Trophoblast cell (in vitro differentiated cells and primary cell): ENCODE measurements around the gene TRPM8.
"Not testable (repeated sequence)": the region's sequence is repeated elsewhere in the genome, so short reads cannot be mapped to it uniquely, and the experiment has no call there.

Experiments
- DNase-seq, 2 donors: peaks; one replicate each; pipeline ENCODE4 v3.0.0-alpha.2; 2016
- H2AFZ ChIP-seq: 2 replicates; pipeline ENCODE4 v1.6.1; 2013; ENCODE audit warnings: low read length, moderate library complexity, mild to moderate bottlenecking; ENCODE audit not compliant: insufficient read depth, poor library complexity
- H2AK5ac ChIP-seq: 2 replicates; pipeline ENCODE4 v1.6.1; 2013; ENCODE audit warnings: mild to moderate bottlenecking, low read length
- H2BK120ac ChIP-seq: 2 replicates; pipeline ENCODE4 v1.6.1; 2013; ENCODE audit warnings: low read length, mild to moderate bottlenecking, moderate library complexity; ENCODE audit not compliant: insufficient read depth, poor library complexity
- H2BK12ac ChIP-seq: 2 replicates; pipeline ENCODE4 v1.6.1; 2013; ENCODE audit warnings: mild to moderate bottlenecking, low read length, moderate library complexity
- H2BK5ac ChIP-seq: 2 replicates; pipeline ENCODE4 v1.6.1; 2013; ENCODE audit warnings: low read length, low read depth, moderate library complexity, mild to moderate bottlenecking; ENCODE audit not compliant: poor library complexity
- H3K14ac ChIP-seq: 2 replicates; pipeline ENCODE4 v1.6.1; 2013; ENCODE audit warnings: mild to moderate bottlenecking, low read length
- H3K18ac ChIP-seq: 2 replicates; pipeline ENCODE4 v1.6.1; 2013; ENCODE audit warnings: mild to moderate bottlenecking, low read length
- H3K23ac ChIP-seq: 2 replicates; pipeline ENCODE4 v1.6.1; 2013; ENCODE audit warnings: low read length
- H3K27ac ChIP-seq: 2 replicates; pipeline ENCODE4 v1.5.1; 2013; ENCODE audit warnings: low read depth, mild to moderate bottlenecking, inconsistent platforms, low read length, moderate library complexity
- H3K27me3 ChIP-seq: 2 replicates; pipeline ENCODE4 v1.6.1; 2013; ENCODE audit warnings: inconsistent platforms, mild to moderate bottlenecking, low read length, moderate library complexity; ENCODE audit not compliant: insufficient read depth
- H3K36me3 ChIP-seq, 2 experiments: 1 replicate in 1 of 2; 2 replicates in 1 of 2; pipeline ENCODE4 v1.6.1; 2013; ENCODE audit warnings: low read length in 2 of 2, mild to moderate bottlenecking in 2 of 2, moderate library complexity in 1 of 2; ENCODE audit not compliant: insufficient read depth in 2 of 2, control insufficient read depth in 1 of 2
- H3K4ac ChIP-seq: 2 replicates; pipeline ENCODE4 v1.6.1; 2013; ENCODE audit warnings: low read depth, mild to moderate bottlenecking, low read length, moderate library complexity
- H3K4me1 ChIP-seq, 2 experiments: 1 replicate in 1 of 2; 2 replicates in 1 of 2; pipeline ENCODE4 v1.6.1; 2013; ENCODE audit warnings: low read length in 2 of 2, mild to moderate bottlenecking in 2 of 2, moderate library complexity in 1 of 2; ENCODE audit not compliant: insufficient read depth in 2 of 2, control insufficient read depth in 1 of 2
- H3K4me2 ChIP-seq: 2 replicates; pipeline ENCODE4 v1.6.1; 2013; ENCODE audit warnings: inconsistent platforms, mild to moderate bottlenecking, low read length, moderate library complexity
- H3K4me3 ChIP-seq: 2 replicates; pipeline ENCODE4 v1.5.1; 2013; ENCODE audit warnings: mild to moderate bottlenecking, low read depth, low read length, inconsistent platforms
- H3K79me1 ChIP-seq: one replicate; pipeline ENCODE4 v1.6.1; 2013; ENCODE audit warnings: low read length
- H3K79me2 ChIP-seq: 2 replicates; pipeline ENCODE4 v1.6.1; 2013; ENCODE audit warnings: low read length, mild to moderate bottlenecking; ENCODE audit not compliant: control insufficient read depth, insufficient read depth, poor library complexity
- H3K9ac ChIP-seq: 2 replicates; pipeline ENCODE4 v1.6.1; 2013; ENCODE audit warnings: mild to moderate bottlenecking, low read length
- H3K9me3 ChIP-seq: 2 replicates; pipeline ENCODE4 v1.6.1; 2013; ENCODE audit warnings: low read depth, mild to moderate bottlenecking, control low read depth, inconsistent platforms, low read length; ENCODE audit not compliant: insufficient read depth
- H4K12ac ChIP-seq: 2 replicates; pipeline ENCODE4 v1.6.1; 2013; ENCODE audit warnings: low read depth, mild to moderate bottlenecking, low read length, moderate library complexity
- H4K8ac ChIP-seq: 2 replicates; pipeline ENCODE4 v1.6.1; 2013; ENCODE audit warnings: low read depth, mild to moderate bottlenecking, low read length, moderate library complexity
- H4K91ac ChIP-seq: one replicate; pipeline ENCODE4 v1.6.1; 2013; ENCODE audit warnings: low read depth, mild to moderate bottlenecking, low read length, moderate library complexity
- WGBS: extraction: QIAGEN DNeasy Blood & Tissue Kit; methylation state at CpG from one replicate; pipeline ENCODE4 v1.1.7; 2013; ENCODE audit warnings: missing lambda C conversion rate; ENCODE audit not compliant: insufficient read length, insufficient coverage; ENCODE audit errors: extremely low coverage; 5-methylcytosine and 5-hydroxymethylcytosine counted together

TRPM8 gene

GRCh38 chr2:233972460-233972859 is 55.3 kb downstream of the TRPM8 start:
- H3K27ac ChIP-seq, H3K36me3 ChIP-seq, H2BK5ac ChIP-seq, H2BK120ac ChIP-seq, H3K79me2 ChIP-seq, H4K91ac ChIP-seq, H3K79me1 ChIP-seq, H3K14ac ChIP-seq, H2BK12ac ChIP-seq, H3K9me3 ChIP-seq, H3K9ac ChIP-seq, H3K4me3 ChIP-seq, H3K18ac ChIP-seq, H3K4ac ChIP-seq, H4K8ac ChIP-seq, H3K4me2 ChIP-seq, H3K23ac ChIP-seq, DNase-seq, H2AFZ ChIP-seq, H3K27me3 ChIP-seq, H2AK5ac ChIP-seq, H4K12ac ChIP-seq: not testable (repeated sequence)
- peaks cover 12 to 13% of the 10 kb centered on the region in 2 experiments for H3K4me1 ChIP-seq
- no CpG with 5 or more reads among the region's 29 CpGs for WGBS

DNA sequence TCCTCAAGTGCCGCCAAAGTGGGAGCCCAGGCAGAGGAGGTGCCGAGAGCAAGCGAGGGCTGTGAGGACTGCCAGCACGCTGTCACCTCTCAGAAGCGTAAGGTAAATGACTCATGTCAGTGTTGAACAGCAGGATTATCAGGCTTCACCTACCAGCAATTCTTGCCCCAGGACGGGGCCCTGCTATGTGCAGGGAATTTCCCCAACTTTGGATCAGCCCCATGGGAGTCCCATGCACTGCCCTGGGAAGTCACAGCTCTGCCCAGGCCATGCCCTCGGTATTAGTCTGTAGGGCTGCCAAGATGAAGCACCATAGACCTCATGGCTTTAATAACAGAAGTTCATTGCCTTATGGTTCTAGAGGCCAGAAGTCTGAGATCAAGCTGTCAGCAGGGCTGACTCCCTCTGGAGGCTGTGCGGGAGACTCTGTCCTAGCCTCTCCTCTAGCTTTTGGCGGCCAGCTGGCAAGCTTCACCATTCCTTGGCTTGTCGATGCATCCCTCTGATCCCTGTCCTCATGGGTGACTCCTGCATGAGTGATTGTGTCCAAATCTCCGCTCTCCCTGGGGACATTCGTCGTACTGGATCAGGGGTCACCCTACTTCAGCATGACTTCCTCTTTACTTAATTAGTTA is 55.9 kb downstream of the TRPM8 start:
- no peak overlapping the region for H3K9ac ChIP-seq
- peak overlapping the region; percentile 25 for H2BK12ac ChIP-seq
- H3K4ac ChIP-seq = no peak overlapping the region
- no peak overlapping the region for H3K23ac ChIP-seq
- H3K18ac ChIP-seq = no peak overlapping the region
- no peaks in the 10 kb centered on the region for H3K79me1 ChIP-seq
- no peak overlapping the region for H2BK5ac ChIP-seq
- peaks cover 4% of the 10 kb centered on the region for H3K9me3 ChIP-seq
- no peaks in the 10 kb centered on the region for H3K79me2 ChIP-seq
- H2BK120ac ChIP-seq = no peak overlapping the region
- no peaks in the 10 kb centered on the region for H3K27me3 ChIP-seq
- peak overlapping the region; percentile 12 for H4K91ac ChIP-seq
- peak; percentile 14 for DNase-seq
- no peak overlapping the region for H3K14ac ChIP-seq
- H2AFZ ChIP-seq = no peak overlapping the region
- no CpG with 5 or more reads among the region's 13 CpGs for WGBS
- H3K36me3 ChIP-seq = no peaks in the 10 kb centered on the region
- H3K4me2 ChIP-seq = no peak overlapping the region
- H3K4me3 ChIP-seq = no peak overlapping the region
- no peak overlapping the region for H4K8ac ChIP-seq
- peaks cover 12 to 13% of the 10 kb centered on the region in 2 experiments for H3K4me1 ChIP-seq
- H3K27ac ChIP-seq = no peak overlapping the region
- H4K12ac ChIP-seq = no peak overlapping the region
- no peak overlapping the region for H2AK5ac ChIP-seq

DNA sequence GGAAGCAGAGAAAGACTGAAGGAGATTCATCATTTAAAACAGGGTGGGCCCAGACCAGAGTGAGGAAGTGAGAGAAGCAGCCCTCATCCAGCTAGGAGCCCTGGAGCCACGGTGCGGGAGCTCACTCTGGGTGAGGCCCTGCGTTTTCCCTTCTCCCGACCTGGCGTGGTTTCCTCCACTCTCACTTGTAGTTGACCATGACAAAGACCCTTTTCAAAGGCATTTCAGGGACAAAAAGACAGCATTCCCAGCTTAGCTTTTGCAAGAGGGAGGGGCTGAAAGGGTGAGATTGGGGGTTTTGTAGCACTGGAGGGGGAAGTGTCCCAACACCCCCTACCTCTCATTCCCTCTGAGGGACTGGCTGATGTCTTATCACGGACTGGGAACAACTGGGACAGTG is 56.6 kb downstream of the TRPM8 start:
- H3K36me3 ChIP-seq = no peaks in the 10 kb centered on the region
- H3K9ac ChIP-seq = no peak overlapping the region
- no peak overlapping the region for H3K14ac ChIP-seq
- no peak for DNase-seq
- H3K18ac ChIP-seq = no peak overlapping the region
- no peaks in the 10 kb centered on the region for H3K79me1 ChIP-seq
- no peak overlapping the region for H3K4me2 ChIP-seq
- H4K91ac ChIP-seq = no peak overlapping the region
- peak overlapping the region; percentile 45 for H2BK12ac ChIP-seq
- no peak overlapping the region for H2AFZ ChIP-seq
- H4K8ac ChIP-seq = no peak overlapping the region
- no peaks in the 10 kb centered on the region for H3K27me3 ChIP-seq
- no peak overlapping the region for H3K23ac ChIP-seq
- H3K4ac ChIP-seq = no peak overlapping the region
- H4K12ac ChIP-seq = no peak overlapping the region
- H3K79me2 ChIP-seq = no peaks in the 10 kb centered on the region
- no peak overlapping the region for H2BK120ac ChIP-seq
- no peak overlapping the region for H2AK5ac ChIP-seq
- peaks cover 4% of the 10 kb centered on the region for H3K9me3 ChIP-seq
- no peak overlapping the region for H3K27ac ChIP-seq
- H3K4me3 ChIP-seq = no peak overlapping the region
- H2BK5ac ChIP-seq = no peak overlapping the region
- WGBS = no CpG with 5 or more reads among the region's 6 CpGs
- peaks cover 12 to 13% of the 10 kb centered on the region in 2 experiments for H3K4me1 ChIP-seq

DNA sequence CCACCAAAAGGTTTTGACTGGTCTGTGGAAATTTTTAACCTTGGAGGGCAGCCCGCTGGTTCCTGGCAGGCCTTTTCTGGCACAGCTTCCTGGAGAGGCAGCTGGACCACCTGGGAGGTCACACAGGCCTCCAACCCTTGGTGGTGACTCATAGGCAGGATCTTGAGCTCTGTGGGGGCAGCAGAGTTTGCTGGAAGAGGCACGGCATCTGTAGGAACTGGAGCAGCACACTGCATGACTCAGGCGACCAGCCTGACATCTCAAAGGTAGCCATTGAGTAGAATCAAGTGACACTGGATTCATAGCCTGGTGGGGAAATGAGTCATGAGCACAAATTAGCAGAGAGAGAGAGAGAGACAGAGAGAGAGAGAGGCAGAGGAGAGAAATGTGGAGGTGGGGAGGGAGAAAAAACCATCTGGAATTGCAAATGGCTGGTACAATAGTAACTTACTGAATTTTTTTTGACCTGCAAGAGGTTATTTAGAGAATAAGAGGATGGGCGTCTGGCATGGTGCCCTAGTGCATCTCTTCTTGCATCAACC is 57.4 kb downstream of the TRPM8 start:
- H4K12ac ChIP-seq = no peak overlapping the region
- no peak overlapping the region for H3K4me3 ChIP-seq
- no peak overlapping the region for H3K18ac ChIP-seq
- H3K36me3 ChIP-seq = no peaks in the 10 kb centered on the region
- H4K8ac ChIP-seq = no peak overlapping the region
- no CpG with 5 or more reads among the region's 4 CpGs for WGBS
- H3K9ac ChIP-seq = no peak overlapping the region
- H3K79me1 ChIP-seq = no peaks in the 10 kb centered on the region
- H2BK120ac ChIP-seq = no peak overlapping the region
- H2BK5ac ChIP-seq = no peak overlapping the region
- H3K9me3 ChIP-seq = peaks cover 4% of the 10 kb centered on the region
- H3K14ac ChIP-seq = no peak overlapping the region
- H2AFZ ChIP-seq = no peak overlapping the region
- H3K27me3 ChIP-seq = no peaks in the 10 kb centered on the region
- no peak overlapping the region for H4K91ac ChIP-seq
- H2AK5ac ChIP-seq = no peak overlapping the region
- DNase-seq = peak; percentile 11 to 17
- no peak overlapping the region for H3K27ac ChIP-seq
- no peak overlapping the region for H2BK12ac ChIP-seq
- no peak overlapping the region for H3K4ac ChIP-seq
- H3K4me1 ChIP-seq = peaks cover 12 to 13% of the 10 kb centered on the region in 2 experiments
- H3K79me2 ChIP-seq = no peaks in the 10 kb centered on the region
- no peak overlapping the region for H3K23ac ChIP-seq
- H3K4me2 ChIP-seq = no peak overlapping the region
